Jurkat, Clone E6-1 (cell line): ENCODE results near the gene EGLN2. TPM values are rescaled to one million over a fixed set of nuclear protein-coding genes. Genes with fewer than 3 reads are reported as not detected.
A peak's percentile ranks its signal among the peaks of the same experiment; 100 is the strongest.
"Not testable (repeated sequence)": the region's sequence is repeated elsewhere in the genome, so short reads cannot be mapped to it uniquely, and the experiment has no call there.

Experiments
- DNase-seq: peaks from one replicate; pipeline ENCODE4 v3.0.0-alpha.2; 2011; ENCODE audit warnings: low read depth, low spot score
- H3K4me3 ChIP-seq: 2 replicates; pipeline ENCODE4 v1.5.1; 2011; ENCODE audit warnings: mild to moderate bottlenecking, low read length, control low read depth, moderate library complexity
- polyA plus RNA-seq: library from polyadenylated mRNA; unstranded; fragments of >200 nt; gene quantifications from one replicate; pipeline ENCODE4 v1.2.1, GENCODE V29; 2012; ENCODE audit warnings: missing spikeins; ENCODE audit not compliant: insufficient read length, insufficient read depth

Gene EGLN2
- polyA plus RNA-seq, result 118 TPM

GRCh38 chr19:40798683-40799557 lies at the start of gene EGLN2:
Gene EGLN2, plus strand, starts transcription at chr19:40799191. Its CDS starts 1,382 bp downstream, at chr19:40800573.
- H3K4me3 ChIP-seq, result peak within 1 kb of the TSS; percentile 83
- peak; percentile 99 for DNase-seq

GRCh38 chr19:40750058-40750873 lies 48.7 kb upstream of the EGLN2 start, which contains the start of gene ACTMAP:
Gene ACTMAP, minus strand, starts transcription at chr19:40750477. Its CDS starts 674 bp downstream, at chr19:40749803.
- peak within 1 kb of the TSS; percentile 85 for H3K4me3 ChIP-seq
- peak; percentile 100 for DNase-seq

- peak within 1 kb of the TSS; percentile 85 for H3K4me3 ChIP-seq
- DNase-seq, result peak; percentile 98
Measured at GRCh38 chr19:40750874-40751537, 48.0 kb upstream of the EGLN2 start, which contains the start of gene SNRPA. Gene SNRPA, plus strand, starts transcription at chr19:40751203. Its CDS starts 206 bp downstream, at chr19:40751409.

GRCh38 chr19:40752257-40752781 lies 46.7 kb upstream of the EGLN2 start:
- no peak for DNase-seq
- H3K4me3 ChIP-seq, result peak overlapping the region; percentile 85

GRCh38 chr19:40754611-40755247 lies 44.3 kb upstream of the EGLN2 start:
- no peak overlapping the region for H3K4me3 ChIP-seq
- no peak for DNase-seq

- no peak overlapping the region for H3K4me3 ChIP-seq
- DNase-seq, result no peak
Measured at GRCh38 chr19:40755248-40755624, 43.8 kb upstream of the EGLN2 start.

- no peak overlapping the region for H3K4me3 ChIP-seq
Measured at GRCh38 chr19:40755791-40756190, 43.2 kb upstream of the EGLN2 start.

GRCh38 chr19:40756502-40757110 lies 42.4 kb upstream of the EGLN2 start:
- H3K4me3 ChIP-seq, result no peak overlapping the region

More at GRCh38 chr19:40755791-40756190, 43.2 kb upstream of the EGLN2 start:
- DNase-seq, result no peak

GRCh38 chr19:40758491-40758890 lies 40.5 kb upstream of the EGLN2 start:
- no peak overlapping the region for H3K4me3 ChIP-seq
- no peak for DNase-seq

More at GRCh38 chr19:40756502-40757110, 42.4 kb upstream of the EGLN2 start:
- DNase-seq, result no peak

- H3K4me3 ChIP-seq, result no peak overlapping the region
- no peak for DNase-seq
Measured at GRCh38 chr19:40759352-40759751, 39.6 kb upstream of the EGLN2 start.

- H3K4me3 ChIP-seq, result no peak overlapping the region
Measured at GRCh38 chr19:40762754-40763470, 36.1 kb upstream of the EGLN2 start.

GRCh38 chr19:40763526-40763925 lies 35.5 kb upstream of the EGLN2 start:
- no peak for DNase-seq
- no peak overlapping the region for H3K4me3 ChIP-seq

More at GRCh38 chr19:40762754-40763470, 36.1 kb upstream of the EGLN2 start:
- no peak for DNase-seq

- no peak for DNase-seq
- no peak overlapping the region for H3K4me3 ChIP-seq
Measured at GRCh38 chr19:40763963-40764362, 35.0 kb upstream of the EGLN2 start.

- not testable (repeated sequence) for DNase-seq, H3K4me3 ChIP-seq
Measured at GRCh38 chr19:40766385-40766784, 32.6 kb upstream of the EGLN2 start.

GRCh38 chr19:40768869-40769268 lies 30.1 kb upstream of the EGLN2 start:
- no peak for DNase-seq
- no peak overlapping the region for H3K4me3 ChIP-seq

- not testable (repeated sequence) for H3K4me3 ChIP-seq
- peak; percentile 52 for DNase-seq
Measured at GRCh38 chr19:40771101-40771862, 27.7 kb upstream of the EGLN2 start.
